RWPE1 (cell line): ENCODE data around the gene PAK1.

Source experiments
- CTCF ChIA-PET: fragments of 350-600 bp; sonication (Branson Sonifier 250); formaldehyde crosslinking; extraction: SDS; loops from one replicate; lab custom pipeline; 2021; lab: Yijun Ruan, JAX
- POLR2A ChIA-PET: fragments of 400-600 bp; formaldehyde crosslinking; extraction: SDS; loops from one replicate; lab custom pipeline; 2020; ENCODE audit warnings: antibody characterized with exemption; ENCODE audit not compliant: low non-redundant PET; lab: Yijun Ruan, JAX
- DNase-seq: peaks from one replicate; pipeline ENCODE4 v3.0.0; 2012; ENCODE audit warnings: low spot score
- H3K27ac ChIP-seq: fragments of 450-650 bp; 2 replicates; pipeline ENCODE4 v1.5.1; 2017
- TF ChIP-seq, protein P1 (sequence below): fragments of 450-650 bp; conservative IDR thresholded peaks from 2 replicates; pipeline ENCODE4 v1.5.1; 2017; ENCODE audit warnings: low read depth, mild to moderate bottlenecking

The PAK1 gene

DNA sequence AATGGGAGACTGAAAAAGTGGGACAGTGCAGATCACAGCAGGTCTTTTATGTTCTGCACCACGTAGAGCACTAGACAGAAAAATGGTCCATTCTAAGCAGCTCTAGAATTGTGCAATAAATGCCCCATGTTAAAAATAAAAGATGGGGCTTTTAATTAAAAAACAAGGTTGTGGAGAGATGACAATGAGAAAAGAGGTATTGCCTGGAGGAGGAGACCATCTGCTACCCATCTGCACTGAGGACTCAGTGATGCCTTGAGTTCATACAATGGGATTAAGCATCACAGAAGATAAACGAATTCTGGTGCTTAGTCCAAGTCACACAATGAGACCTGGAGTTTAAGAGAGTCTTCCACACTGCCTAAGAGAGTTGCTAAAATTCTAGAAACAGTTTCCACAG lies 73.6 kb downstream of the PAK1 start:
- no peak for DNase-seq
- no peak overlapping the region for H3K27ac ChIP-seq
- POLR2A ChIA-PET, result no interaction called here
- CTCF ChIA-PET, result interaction anchor here (0.6 kb wide), 1 partner anchor 219 kb away, joined by 4 read pairs; no protein-coding TSS in a partner anchor
- TF ChIP-seq, protein P1, sequence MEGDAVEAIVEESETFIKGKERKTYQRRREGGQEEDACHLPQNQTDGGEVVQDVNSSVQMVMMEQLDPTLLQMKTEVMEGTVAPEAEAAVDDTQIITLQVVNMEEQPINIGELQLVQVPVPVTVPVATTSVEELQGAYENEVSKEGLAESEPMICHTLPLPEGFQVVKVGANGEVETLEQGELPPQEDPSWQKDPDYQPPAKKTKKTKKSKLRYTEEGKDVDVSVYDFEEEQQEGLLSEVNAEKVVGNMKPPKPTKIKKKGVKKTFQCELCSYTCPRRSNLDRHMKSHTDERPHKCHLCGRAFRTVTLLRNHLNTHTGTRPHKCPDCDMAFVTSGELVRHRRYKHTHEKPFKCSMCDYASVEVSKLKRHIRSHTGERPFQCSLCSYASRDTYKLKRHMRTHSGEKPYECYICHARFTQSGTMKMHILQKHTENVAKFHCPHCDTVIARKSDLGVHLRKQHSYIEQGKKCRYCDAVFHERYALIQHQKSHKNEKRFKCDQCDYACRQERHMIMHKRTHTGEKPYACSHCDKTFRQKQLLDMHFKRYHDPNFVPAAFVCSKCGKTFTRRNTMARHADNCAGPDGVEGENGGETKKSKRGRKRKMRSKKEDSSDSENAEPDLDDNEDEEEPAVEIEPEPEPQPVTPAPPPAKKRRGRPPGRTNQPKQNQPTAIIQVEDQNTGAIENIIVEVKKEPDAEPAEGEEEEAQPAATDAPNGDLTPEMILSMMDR, result no peak

DNA sequence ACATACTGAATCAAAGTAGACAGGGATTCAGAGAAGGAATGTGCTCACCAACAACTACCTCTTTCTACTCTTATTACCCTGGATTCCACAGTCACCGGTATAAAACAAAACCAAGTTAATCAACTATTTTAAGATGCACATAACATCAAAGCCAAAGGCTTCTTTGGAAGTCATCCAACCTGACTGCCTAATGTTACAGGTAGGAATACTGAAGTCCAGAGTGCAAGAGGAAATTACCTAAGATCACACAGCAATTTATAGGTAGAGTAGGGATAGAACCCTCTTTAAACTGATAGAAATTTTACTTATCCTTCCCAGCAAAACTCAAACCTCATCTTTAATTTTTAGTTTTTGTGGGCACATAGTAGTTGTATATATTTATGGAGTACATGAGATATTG lies 76.3 kb downstream of the PAK1 start:
- no peak overlapping the region for H3K27ac ChIP-seq
- ChIA-PET POLR2A (no interaction called here), CTCF (no interaction called here)
- no peak for DNase-seq
- TF ChIP-seq, protein P1, result no peak

DNA sequence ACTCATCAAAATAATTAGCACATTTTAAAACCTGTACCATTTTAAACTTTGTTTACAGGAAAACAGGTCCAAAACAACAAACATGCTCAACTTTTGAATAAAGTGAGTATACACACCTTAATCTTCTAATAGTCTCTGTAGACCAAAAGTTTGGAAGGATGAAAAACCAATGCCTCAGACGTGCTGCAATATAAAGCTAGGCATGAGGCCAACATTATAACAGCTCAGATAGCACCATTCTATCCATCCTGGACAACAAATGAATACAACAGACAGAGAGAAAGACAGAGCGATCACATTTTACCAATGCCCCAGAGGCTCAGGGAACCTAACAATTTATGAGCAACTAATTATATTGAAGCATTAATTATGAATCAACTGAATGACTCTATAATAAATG lies 77.0 kb downstream of the PAK1 start:
- TF ChIP-seq, protein P1, result no peak
- no peak for DNase-seq
- H3K27ac ChIP-seq, result no peak overlapping the region
- POLR2A ChIA-PET, result no interaction called here
- CTCF ChIA-PET, result interaction anchor here (0.6 kb wide), 1 partner anchor 10 kb away, joined by 4 read pairs; no protein-coding TSS in a partner anchor

DNA sequence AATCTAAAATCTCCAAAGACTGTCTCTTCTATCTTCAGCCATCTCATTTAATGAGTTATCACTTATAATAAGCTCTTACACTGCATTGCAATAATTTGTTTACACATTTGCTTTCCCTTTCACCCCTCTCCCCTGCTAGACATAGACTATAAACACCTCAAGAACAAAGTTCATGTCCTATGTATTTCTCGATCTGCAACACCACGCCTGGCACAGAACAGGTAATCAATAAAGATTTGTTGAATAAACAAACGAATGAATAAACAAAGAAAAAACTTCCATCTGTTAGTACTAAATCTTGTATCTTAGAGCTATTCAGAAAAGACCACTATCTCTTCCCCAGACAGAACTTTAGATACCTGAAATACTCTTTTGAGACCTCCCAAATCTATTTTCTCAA lies 77.6 kb downstream of the PAK1 start:
- POLR2A ChIA-PET, result no interaction called here
- CTCF ChIA-PET, result interaction anchor here (0.6 kb wide), 3 partner anchors 10 to 650 kb away, joined by 3 to 4 read pairs (median 4); no protein-coding TSS in a partner anchor
- no peak overlapping the region for H3K27ac ChIP-seq
- no peak for DNase-seq
- TF ChIP-seq, protein P1, result no peak

DNA sequence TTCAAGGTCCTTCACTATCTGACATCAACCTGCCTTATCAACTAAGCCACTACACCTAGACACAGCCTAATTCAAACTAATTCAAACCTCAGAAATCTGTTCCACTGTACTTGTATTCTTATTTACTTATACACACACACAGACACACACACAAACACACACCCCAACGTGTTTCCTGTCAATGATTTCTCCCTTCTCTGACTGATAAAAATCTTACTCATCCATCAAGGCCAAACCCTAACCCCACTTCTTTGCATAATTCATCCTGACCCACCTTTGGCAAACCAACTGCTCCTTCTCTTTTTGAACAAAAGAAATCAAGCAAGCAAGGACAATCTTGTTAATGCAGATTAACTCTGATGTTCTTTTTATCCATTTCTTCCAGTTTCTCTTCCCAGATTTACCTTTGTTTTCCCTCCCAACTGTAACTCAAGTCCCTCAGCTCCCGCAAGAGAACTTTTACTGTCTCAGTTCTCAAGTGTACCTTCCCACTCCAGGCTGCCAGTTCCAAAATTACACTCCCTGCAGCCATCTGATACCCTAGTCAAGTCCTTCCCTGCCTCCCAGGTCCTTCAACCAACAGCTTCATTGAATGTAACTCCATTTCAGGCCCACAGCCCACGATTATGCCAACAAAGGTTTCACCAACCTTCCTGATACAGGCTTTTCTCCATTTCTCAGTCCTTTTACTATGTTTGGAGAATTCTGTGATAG lies 78.3 kb downstream of the PAK1 start:
- no peak for DNase-seq
- no peak overlapping the region for H3K27ac ChIP-seq
- TF ChIP-seq, protein P1, result no peak
- POLR2A ChIA-PET, result no interaction called here
- CTCF ChIA-PET, result interaction anchor here (0.6 kb wide), 2 partner anchors 466 to 650 kb away, joined by 3 to 4 read pairs; no protein-coding TSS in a partner anchor

DNA sequence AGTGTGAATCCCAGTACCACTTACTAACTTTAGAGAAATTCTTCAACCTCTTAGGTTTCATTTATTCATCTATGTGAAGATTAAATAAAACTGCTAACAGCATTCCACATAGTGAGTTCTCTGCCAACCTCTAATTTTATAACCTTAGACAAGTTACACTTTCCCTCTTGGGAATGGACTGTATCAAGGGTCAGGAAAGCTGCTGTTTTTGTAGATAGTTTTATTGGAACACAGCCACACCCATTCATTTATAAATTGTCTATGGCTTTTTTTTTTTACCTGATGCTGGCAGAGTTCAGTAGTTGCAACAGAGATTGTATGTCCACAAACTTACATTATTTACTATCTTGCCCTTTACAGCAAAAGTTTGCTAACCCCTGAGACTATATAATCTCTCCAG lies 81.1 kb downstream of the PAK1 start:
- POLR2A ChIA-PET, result no interaction called here

More for the DNA sequence above, 81.1 kb downstream of the PAK1 start:
- CTCF ChIA-PET, result interaction anchor here (0.6 kb wide), 2 partner anchors 12 to 53 kb away, joined by 4 to 5 read pairs; no protein-coding TSS in a partner anchor
- TF ChIP-seq, protein P1, result no peak
- DNase-seq, result no peak
- H3K27ac ChIP-seq, result no peak overlapping the region
